ENCODE measurements around the gene FAM149B1.

DNA sequence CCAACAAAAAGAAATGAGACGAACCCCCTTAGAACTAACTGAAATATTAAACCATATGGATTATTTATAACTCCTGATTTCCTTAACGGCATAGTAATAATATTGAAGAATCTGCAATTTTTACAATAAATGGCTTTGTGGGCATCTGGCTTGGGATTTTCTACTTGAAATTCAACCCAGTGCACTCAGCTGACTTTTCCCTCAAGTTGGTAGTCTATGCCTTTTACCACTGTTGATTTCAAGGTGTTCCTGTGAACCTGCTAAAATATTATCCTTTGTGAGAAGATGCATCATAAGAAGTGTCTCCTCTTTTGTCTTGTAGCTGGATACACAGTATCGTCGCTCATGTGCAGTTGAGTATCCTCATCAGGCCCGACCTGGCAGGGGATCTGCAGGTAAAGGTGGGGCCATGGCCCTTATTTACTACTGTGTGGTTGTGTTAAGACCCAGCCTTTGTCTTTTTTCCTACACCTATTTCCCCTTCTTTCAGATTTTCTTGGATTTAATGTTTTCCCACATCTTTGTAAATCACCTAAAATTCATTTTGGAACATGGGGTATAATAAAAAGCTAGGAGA is 71.2 kb downstream of the FAM149B1 start:
- no peak for TF ChIP-seq GATA3 (IDR thresholded peaks at IDR 0.05; ENCODE audit: low read depth, low read length)
- no peak for TF ChIP-seq GATA2 (IDR thresholded peaks at IDR 0.05; ENCODE audit: low read depth, low read length)

Measured in SH-SY5Y (cell line).